Right cardiac atrium (tissue), 5 donors: ENCODE results near the gene SLC66A2. TPM values are rescaled to one million over a fixed set of nuclear protein-coding genes. Genes with fewer than 3 reads are reported as not detected.
A peak's percentile ranks its signal among the peaks of the same experiment; 100 is the strongest.

Source experiments
- ATAC-seq, 2 donors: fragments of 200-7000 bp; cut with Tn5 transposase; one replicate each; pipeline versions ENCODE4 v1.8.0 to v1.9.1; 2020; ENCODE audit warnings: moderate library complexity in 2 of 2, mild to moderate bottlenecking in 1 of 2
- DNase-seq, 3 donors: peaks; one replicate each; pipeline ENCODE4 v3.0.0-alpha.2; 2020
- H3K27ac ChIP-seq: one replicate; pipeline ENCODE4 v1.5.1; 2013; ENCODE audit warnings: mild to moderate bottlenecking, low read length, control low read depth, moderate library complexity
- H3K27me3 ChIP-seq: one replicate; pipeline ENCODE4 v1.6.1; 2013; ENCODE audit not compliant: control insufficient read depth, insufficient read depth
- H3K4me1 ChIP-seq: one replicate; pipeline ENCODE4 v1.6.1; 2013; ENCODE audit warnings: low read length; ENCODE audit not compliant: control insufficient read depth, insufficient read depth
- H3K4me3 ChIP-seq: one replicate; pipeline ENCODE4 v1.5.1; 2013; ENCODE audit warnings: low read length, control low read depth
- H3K9me3 ChIP-seq: one replicate; pipeline ENCODE4 v1.6.1; 2013; ENCODE audit warnings: low read length; ENCODE audit not compliant: control insufficient read depth
- WGBS: extraction: QIAGEN DNeasy Blood & Tissue Kit; methylation state at CpG from one replicate; pipeline ENCODE4 v1.1.7; 2013; 5-methylcytosine and 5-hydroxymethylcytosine counted together
- intact Hi-C, 4 donors: fragments of 100-400 bp; cut with DNase I; formaldehyde crosslinking; loops; one replicate each; pipeline versions ENCODE4 v1.11.0 to v1.14.0; 2022 to 2023
- polyA plus RNA-seq: library from polyadenylated mRNA; stranded (reverse); fragments of 200-250 nt; gene quantifications from one replicate; pipeline ENCODE4 v1.2.3, GENCODE V29; 2013
- total RNA-seq, 4 donors: library from RNA; stranded (reverse); fragmentation: NEBNext Ultra II Directional; extraction: Animal tissue kit (Norgen Biotek cat#: 25700); gene quantifications; one replicate each; pipeline ENCODE4 v1.2.1, GENCODE V29; 2021
- donor health status: healthy with polysubstance abuse.
- donor health status: DM: no; HTN: yes; CAD: no.
- donor health status: DM: no; HTN: no; CAD: no.
- donor health status: DM: no; HTN: yes; CAD: no; lungs with severe emphysema.
- donor health status: DM: yes; HTN: yes; CAD: no.

Gene SLC66A2
- total and polyA plus RNA-seq, 5 donors, result 24.7 to 40.0 (median 27.0) TPM

DNA sequence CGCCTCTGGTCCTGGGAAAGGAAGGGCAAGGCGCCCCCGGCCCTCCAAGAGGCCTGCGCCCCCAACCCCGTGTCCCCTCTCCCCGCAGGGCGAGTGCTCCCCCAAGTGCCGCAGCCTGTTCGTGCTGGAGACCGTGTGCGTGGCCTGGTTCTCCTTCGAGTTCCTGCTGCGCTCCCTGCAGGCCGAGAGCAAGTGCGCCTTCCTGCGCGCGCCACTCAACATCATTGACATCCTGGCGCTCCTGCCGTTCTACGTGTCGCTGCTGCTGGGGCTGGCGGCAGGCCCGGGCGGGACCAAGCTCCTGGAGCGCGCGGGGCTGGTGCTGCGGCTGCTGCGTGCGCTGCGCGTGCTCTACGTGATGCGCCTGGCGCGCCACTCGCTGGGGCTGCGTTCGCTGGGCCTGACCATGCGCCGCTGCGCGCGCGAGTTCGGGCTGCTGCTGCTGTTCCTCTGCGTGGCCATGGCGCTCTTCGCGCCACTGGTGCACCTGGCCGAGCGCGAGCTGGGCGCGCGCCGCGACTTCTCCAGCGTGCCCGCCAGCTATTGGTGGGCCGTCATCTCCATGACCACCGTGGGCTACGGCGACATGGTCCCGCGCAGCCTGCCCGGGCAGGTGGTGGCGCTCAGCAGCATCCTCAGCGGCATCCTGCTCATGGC lies 52.4 kb downstream of the SLC66A2 start:
- H3K4me3 ChIP-seq, result no peak overlapping the region
- 75% methylated on average over 70 of the region's 70 CpGs for WGBS
- ATAC-seq, result peak; percentile 4 to 10
- no peaks in the 10 kb centered on the region for H3K9me3 ChIP-seq
- intact Hi-C loops, result no loop called here
- H3K4me1 ChIP-seq, result no peaks in the 10 kb centered on the region
- H3K27ac ChIP-seq, result no peak overlapping the region
- DNase-seq, result peak in 2 of 3 donors; percentile 4 to 54
- no peaks in the 10 kb centered on the region for H3K27me3 ChIP-seq

DNA sequence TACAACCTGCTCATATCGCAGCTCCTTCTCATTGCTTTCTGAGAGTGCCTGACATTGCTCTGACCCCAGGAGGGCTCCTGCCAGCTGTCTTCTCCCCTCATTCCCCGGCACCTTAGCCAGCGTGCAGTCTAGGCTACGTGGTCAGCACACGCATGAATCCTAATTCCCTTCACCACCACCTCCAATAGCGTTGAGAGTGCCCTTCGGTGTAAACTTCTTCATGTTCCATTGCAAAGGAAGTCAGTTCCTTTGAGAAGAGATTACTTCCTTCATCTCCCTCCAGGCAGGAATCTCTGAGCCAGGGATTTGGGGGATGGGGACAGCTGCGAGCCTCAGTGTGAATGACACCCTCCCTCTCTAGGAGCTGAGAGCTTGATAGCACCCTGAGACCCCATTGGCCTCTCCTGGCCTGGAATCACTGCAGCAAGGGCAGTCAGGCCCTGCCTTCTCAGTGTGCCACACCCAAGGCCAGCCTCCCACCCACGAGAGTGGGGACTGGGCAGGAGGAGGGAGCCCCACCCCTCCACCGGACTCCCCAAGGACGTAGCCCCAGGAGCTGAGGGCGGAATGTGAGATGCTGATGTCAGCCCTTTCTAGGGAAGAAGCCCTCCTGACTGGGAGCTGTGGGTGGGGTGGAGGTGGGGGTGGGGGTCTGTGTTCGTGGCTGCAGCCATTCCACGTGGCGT lies 53.4 kb downstream of the SLC66A2 start:
- intact Hi-C loops, result no loop called here
- Histone ChIP-seq H3K27ac (no peak overlapping the region), H3K4me3 (no peak overlapping the region), H3K9me3 (no peaks in the 10 kb centered on the region), H3K4me1 (no peaks in the 10 kb centered on the region), H3K27me3 (no peaks in the 10 kb centered on the region)
- WGBS, result 96% methylated on average over 15 of the region's 15 CpGs
- ATAC-seq (peak in 1 of 2 donors; percentile 7), DNase-seq (peak in 1 of 3 donors; percentile 3)

DNA sequence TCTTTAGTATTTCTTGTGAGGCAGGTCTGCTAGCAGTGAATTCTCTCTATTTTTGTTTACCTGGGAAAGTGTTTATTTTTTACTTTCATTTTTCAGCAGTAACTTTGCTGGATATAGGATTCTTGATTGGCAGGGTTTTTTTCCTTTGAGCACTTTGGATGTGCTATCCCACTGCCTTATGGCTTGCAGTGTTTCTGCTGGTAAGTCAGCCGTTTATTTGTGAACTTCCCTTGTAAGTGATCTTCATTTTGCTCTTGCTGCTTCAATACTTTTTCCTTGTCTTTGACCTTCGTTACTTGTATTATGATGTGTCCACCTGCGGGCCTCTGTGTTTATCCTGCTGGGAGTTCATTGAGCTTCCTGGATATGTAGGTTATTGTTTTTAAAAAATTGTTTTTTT lies 54.7 kb downstream of the SLC66A2 start:
- Histone ChIP-seq H3K4me1 (no peaks in the 10 kb centered on the region), H3K27me3 (no peaks in the 10 kb centered on the region), H3K4me3 (no peak overlapping the region), H3K9me3 (no peaks in the 10 kb centered on the region), H3K27ac (no peak overlapping the region)
- 78% methylated on average over 3 of the region's 3 CpGs for WGBS
- ATAC-seq (no peak), DNase-seq (no peak)
- intact Hi-C loops, result no loop called here

DNA sequence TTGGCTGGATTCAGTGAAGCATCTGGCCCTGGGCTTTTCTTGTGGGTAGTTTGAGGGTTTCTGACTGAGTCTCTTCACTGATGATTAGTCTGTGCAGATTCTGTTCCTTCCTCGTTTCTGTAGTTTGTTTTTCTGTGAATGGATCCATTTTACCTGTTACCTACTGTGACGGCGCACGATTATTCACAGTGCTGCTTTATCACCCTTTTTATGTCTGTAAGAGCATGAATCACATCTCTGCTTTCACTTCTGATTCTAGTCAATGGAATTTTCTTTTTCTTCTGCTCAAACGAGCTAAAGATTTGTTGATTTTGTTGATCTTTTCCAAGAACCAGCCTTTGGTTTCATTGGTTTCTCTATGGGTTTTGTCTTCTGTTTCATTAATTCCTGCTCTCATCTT lies 60.8 kb downstream of the SLC66A2 start:
- no peak overlapping the region for H3K4me3 ChIP-seq
- WGBS, result 82% methylated on average over 5 of the region's 5 CpGs
- DNase-seq (no peak), ATAC-seq (no peak)
- H3K4me1 ChIP-seq, result no peaks in the 10 kb centered on the region
- no peak overlapping the region for H3K27ac ChIP-seq
- H3K9me3 ChIP-seq, result no peaks in the 10 kb centered on the region
- H3K27me3 ChIP-seq, result no peaks in the 10 kb centered on the region
- intact Hi-C loops, result no loop called here

DNA sequence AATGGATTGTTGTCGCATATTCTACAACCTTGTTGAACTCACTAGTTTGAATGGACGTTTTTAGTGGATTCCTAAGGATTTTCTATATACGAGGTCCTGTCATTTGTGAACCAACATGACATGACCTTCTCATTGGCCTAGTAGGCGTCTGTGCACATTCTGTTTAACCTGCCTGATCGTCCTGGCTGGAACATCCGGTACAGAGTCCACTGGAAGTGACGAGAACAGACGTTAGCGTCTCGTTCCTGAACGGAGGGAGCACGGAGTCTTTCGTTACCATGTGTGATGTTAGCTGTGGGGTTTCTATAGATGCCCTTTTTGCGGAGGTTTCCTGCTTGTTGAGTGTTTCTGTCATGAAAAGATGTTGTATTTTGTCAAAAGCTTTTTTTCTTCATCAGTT lies 61.9 kb downstream of the SLC66A2 start:
- intact Hi-C loops, result no loop called here
- no peak for DNase-seq
- 90% methylated on average over 14 of the region's 14 CpGs for WGBS
- H3K27ac ChIP-seq, result no peak overlapping the region
- H3K4me1 ChIP-seq, result no peaks in the 10 kb centered on the region
- no peaks in the 10 kb centered on the region for H3K27me3 ChIP-seq
- no peak overlapping the region for H3K4me3 ChIP-seq
- H3K9me3 ChIP-seq, result no peaks in the 10 kb centered on the region
- ATAC-seq, result no peak

DNA sequence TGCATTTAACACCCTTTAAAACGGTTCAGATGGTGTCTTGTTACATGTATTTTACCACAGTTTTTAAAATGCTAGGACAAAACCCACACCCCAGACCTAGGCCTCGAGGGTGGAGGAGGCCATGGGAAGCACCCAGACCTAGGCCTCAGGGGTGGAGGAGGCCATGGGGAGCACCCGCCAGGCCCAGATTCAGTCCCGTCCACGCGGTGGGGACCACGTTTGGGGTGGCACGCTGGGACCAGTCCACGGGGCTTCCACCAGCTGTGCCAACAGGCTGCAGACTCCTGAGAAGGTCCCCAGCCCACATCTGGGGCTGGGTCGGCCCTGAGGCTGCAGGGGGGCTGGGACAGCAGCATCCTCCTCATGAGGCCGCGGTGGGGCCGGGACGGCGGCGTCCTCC lies 63.4 kb downstream of the SLC66A2 start:
- H3K27me3 ChIP-seq, result no peaks in the 10 kb centered on the region
- no peak overlapping the region for H3K27ac ChIP-seq
- no peak for ATAC-seq
- no peak overlapping the region for H3K4me3 ChIP-seq
- H3K4me1 ChIP-seq, result no peaks in the 10 kb centered on the region
- WGBS, result 89% methylated on average over 16 of the region's 16 CpGs
- intact Hi-C loops, result no loop called here
- DNase-seq, result peak in 1 of 3 donors; percentile 35
- no peaks in the 10 kb centered on the region for H3K9me3 ChIP-seq

DNA sequence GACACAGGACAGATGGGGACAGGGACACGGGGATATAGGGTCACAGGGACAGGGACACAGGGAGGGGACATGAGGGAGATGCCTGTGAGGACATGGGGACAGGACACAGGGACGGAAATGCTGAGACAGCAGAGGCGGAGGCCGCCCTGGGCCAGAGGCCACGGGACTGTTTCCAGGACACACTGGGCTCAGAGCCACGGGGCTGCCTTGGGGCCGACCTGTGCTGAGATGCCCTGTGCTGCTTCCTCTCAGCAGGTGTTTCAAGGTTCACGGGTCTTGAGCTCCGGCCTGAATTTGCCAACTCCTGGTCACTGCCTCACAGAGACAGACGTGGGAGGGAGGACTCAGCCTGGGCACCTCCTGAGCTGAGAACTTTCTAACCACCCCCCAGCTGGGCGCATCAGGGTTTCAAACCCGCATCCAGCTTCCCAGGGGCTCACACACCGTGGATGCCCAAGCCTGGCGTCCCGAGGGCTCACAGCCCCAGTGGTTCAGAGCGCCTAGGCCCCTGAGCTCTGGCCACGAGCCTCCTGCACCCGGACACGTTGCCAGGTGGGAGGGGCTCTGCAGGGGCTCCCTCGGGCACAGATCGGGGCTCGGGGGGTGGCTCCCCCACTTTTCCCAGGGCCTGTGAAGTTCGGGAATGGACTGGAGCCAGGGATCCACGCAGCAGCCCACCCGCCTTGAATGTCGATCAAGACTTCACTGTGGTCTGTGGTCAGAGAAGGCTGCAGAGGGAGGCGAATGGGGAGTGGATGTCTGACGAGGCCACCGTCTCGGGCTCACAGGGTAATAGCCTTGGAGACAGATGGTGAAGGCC lies 64.1 kb downstream of the SLC66A2 start:
- ATAC-seq (no peak), DNase-seq (peak in 1 of 3 donors; percentile 53)
- Histone ChIP-seq H3K27me3 (no peaks in the 10 kb centered on the region), H3K27ac (no peak overlapping the region), H3K9me3 (no peaks in the 10 kb centered on the region), H3K4me3 (no peak overlapping the region), H3K4me1 (no peaks in the 10 kb centered on the region)
- intact Hi-C loops, result no loop called here
- WGBS, result 93% methylated on average over 30 of the region's 30 CpGs

DNA sequence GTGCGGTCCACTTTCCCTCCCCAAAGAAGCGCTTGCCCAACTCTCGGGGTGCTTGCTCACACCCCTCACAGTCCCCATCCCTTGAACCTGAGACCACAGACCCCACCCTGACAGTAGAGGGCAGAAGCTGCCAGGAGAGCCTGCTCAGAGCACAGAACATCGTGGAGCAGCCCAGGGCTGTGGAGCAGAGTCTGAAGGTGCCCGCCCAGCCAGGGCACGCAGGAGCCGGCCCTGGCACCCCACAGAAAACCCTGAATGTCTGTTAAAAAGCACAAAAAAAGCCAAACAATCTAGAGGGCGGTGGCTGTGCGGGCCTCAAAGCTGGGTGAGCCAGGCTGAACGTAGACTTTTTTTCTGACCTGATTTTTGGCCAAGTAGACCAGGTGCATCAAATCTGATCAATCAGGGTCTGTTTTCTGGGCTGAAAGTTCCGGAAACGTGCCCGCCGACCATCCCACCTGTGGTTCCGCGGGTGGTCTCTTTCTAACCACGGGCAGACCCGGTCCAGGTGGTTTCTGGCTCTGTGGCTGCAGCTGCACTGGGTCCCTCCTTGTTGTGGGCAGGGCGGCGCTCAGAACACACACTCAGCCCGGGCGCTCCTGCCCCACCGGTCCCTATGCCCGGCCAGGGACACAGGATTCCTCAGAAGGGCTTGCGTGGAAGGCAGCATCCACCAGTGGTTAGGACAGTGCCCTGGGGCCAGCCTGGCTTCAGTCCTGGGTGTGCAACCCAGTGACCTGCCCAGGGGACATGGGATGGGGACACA lies 66.3 kb downstream of the SLC66A2 start:
- 91% methylated on average over 25 of the region's 25 CpGs for WGBS

DNA sequence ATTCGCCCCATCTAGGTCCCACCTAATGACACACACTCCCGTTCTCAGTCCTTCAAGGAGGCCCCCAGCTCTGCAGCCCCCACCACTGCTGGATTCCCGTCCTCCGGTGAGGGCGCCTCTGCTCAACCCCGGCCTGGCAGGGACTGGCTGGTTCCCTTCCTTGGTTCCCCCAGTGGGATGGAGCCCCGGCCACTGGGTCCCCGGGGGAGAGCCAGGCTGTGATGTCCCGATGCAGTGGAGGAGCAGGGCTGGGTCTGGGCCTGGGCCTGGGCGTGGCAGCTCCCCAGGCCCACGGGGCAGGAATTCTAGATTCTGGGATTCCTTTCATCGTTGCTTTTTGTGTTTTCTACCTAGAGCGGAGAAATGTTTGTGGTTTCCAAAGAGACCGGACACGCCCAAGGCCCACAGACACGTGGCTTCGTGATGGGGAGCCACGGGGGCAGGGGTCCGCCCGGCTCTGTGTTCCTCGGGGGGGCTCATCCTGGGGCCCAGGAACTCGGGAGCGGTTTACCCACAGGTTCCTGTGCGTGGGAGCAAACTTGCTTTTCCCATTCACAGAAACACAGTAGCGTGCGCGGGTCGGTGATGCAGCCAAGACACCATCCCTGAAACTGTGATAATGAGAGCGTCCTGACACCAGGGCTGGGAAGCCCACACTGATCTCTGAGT lies 67.0 kb downstream of the SLC66A2 start:
- 86% methylated on average over 29 of the region's 29 CpGs for WGBS
- ATAC-seq (no peak), DNase-seq (peak in 1 of 3 donors; percentile 30)
- no peaks in the 10 kb centered on the region for H3K27me3 ChIP-seq
- intact Hi-C loops, result no loop called here
- no peaks in the 10 kb centered on the region for H3K4me1 ChIP-seq
- no peak overlapping the region for H3K4me3 ChIP-seq
- no peak overlapping the region for H3K27ac ChIP-seq
- no peaks in the 10 kb centered on the region for H3K9me3 ChIP-seq

More for the DNA sequence above, 66.3 kb downstream of the SLC66A2 start:
- DNase-seq (peak in 1 of 3 donors; percentile 26), ATAC-seq (peak in 1 of 2 donors; percentile 45)
- Histone ChIP-seq H3K9me3 (no peaks in the 10 kb centered on the region), H3K4me3 (no peak overlapping the region), H3K27ac (no peak overlapping the region), H3K4me1 (no peaks in the 10 kb centered on the region), H3K27me3 (no peaks in the 10 kb centered on the region)
- intact Hi-C loops, result no loop called here
